H1 (cell line): Measurements from ENCODE around the gene PKD1L1.

ENCODE experiments used
- EP300 ChIP-seq, 2 experiments: IDR thresholded peaks; 1 replicate in 1 of 2; 2 replicates in 1 of 2; pipeline ENCODE4 v1.6.1; 2011 to 2012; ENCODE audit warnings: low read depth in 2 of 2, low read length in 2 of 2, mild to moderate bottlenecking in 2 of 2, borderline replicate concordance in 1 of 2, inconsistent platforms in 1 of 2, moderate library complexity in 1 of 2
- JUN ChIP-seq: IDR thresholded peaks from 2 replicates; pipeline ENCODE4 v1.6.1; 2011; ENCODE audit warnings: low read depth, mild to moderate bottlenecking, improper control_type of control experiment, low read length
- POLR2A ChIP-seq, 2 experiments: IDR thresholded peaks; 1 replicate in 1 of 2; 2 replicates in 1 of 2; pipeline ENCODE4 v1.6.1; 2011; ENCODE audit warnings: low read depth in 2 of 2, low read length in 2 of 2, mild to moderate bottlenecking in 2 of 2; ENCODE audit errors: control extremely low read depth in 1 of 2
- USF2 ChIP-seq: IDR thresholded peaks from 2 replicates; pipeline ENCODE4 v1.6.1; 2011; ENCODE audit warnings: low read length, improper control_type of control experiment

- TF ChIP-seq USF2 (no peak), JUN (no peak), EP300 (IDR thresholded peaks at IDR 0.05; ENCODE audit: borderline replicate concordance in 1 of 2, low read depth in 2 of 2, low read length in 2 of 2) (no peak), POLR2A (IDR thresholded peaks at IDR 0.05; ENCODE audit: control extremely low read depth in 1 of 2, low read depth in 2 of 2, low read length in 2 of 2) (no peak)
Observed at GRCh38 chr7:47867286-47867685, 81.0 kb downstream of the PKD1L1 start.
